Left renal pelvis (tissue), 4 donors: ENCODE data around the gene MFGE8. TPM values are rescaled to one million over a fixed set of nuclear protein-coding genes. Genes with fewer than 3 reads are reported as not detected.

Experiments used
- DNase-seq, 4 donors: peaks; one replicate each; pipeline ENCODE4 v3.0.0-alpha.2; 2013; ENCODE audit warnings: low read depth in 4 of 4, low spot score in 3 of 4
- polyA plus RNA-seq, 4 donors: library from polyadenylated mRNA; unstranded; fragments of 120-200 nt; gene quantifications; one replicate each; pipeline ENCODE4 v1.2.1, GENCODE V29; 2013; ENCODE audit not compliant: insufficient read length in 4 of 4

Gene MFGE8
- polyA plus RNA-seq, 4 donors = 95.4 to 267 (median 137) TPM

DNA sequence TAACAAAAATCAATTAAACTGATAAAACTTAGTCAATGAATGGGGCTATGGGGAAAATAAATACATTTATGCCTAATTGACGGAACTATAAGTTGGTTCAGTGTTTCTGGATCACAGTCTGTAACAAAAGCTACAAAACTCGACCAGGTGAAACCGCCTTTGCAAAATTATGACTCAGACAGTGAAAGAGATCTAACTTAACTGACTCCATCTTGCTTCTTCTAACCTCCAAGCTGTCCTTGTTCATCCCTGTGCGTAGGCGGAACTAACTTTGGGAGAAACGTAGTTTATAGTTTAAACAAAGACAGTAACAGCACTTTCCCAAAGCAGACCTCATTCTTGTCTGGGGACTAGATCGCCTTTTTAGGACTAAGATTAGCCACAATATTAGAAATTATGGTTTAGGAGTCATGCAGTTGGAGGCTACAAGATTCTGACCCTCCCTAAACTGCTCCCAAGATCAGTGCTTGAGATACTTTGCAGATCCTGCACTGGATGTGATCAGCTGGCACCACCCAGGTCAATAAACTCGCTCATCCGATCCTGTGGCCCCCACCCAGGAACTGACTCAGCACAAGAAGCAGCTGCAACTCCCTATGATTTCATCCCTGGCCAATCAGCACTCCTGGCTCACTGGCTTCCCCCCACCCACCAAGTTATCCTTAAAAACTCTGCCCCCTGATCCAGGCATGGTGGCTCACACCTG lies 7.2 kb upstream of the MFGE8 start:
- no peak for DNase-seq

DNA sequence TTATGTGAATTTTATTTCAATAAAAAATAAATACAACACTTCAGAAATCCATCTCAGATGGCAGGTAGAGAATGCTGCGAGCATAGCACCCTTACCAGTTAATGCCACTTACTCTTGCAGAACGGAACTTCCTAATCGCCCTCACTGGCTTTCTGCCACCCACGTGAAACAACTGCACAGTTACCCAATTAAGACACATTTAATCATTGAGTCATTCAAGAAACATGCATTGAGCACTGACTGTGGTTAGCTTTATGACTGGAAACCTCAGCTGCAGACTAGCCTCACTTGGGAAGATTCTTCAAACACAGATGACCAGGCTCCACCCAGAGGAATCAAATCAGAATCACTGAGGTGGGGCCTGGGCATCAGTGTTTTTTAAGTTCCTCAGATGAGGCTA lies 5.6 kb upstream of the MFGE8 start:
- no peak for DNase-seq

DNA sequence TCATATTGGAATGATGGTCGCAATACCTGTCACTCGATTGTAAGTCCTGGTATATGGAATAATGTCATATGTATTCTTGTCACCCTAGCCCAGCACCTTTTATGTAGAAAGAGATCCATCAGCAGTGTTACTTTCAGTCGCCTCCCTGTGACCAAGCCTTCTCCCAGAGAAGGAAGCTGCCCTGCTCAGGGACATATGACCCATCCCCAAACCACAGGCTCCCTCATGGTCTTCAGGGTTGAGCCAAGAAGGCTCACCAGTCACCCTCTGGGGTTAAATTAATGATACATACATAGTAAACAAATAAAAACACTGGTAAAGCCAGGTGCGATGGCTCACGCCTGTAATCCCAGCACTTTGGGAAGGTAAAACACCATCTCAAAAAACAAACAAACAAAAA lies 4.6 kb upstream of the MFGE8 start:
- DNase-seq = no peak

DNA sequence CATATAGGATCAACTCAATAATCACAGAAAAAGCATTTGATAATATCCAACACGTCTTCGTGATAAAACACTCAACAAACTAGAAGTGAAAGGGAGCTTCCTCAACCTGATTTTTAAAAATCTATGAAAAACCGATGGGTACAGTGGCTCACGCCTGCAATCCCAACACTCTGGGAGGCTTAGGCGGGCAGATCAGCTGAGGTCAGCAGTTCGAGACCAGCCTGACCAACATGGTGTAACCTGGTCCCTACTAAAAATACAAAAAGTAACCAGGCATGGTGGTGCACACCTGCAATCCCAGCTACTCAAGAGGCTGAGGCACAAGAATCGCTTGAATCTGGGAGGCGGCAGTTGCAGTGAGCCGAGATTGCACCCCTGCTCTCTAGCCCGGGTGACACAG lies 2.2 kb upstream of the MFGE8 start:
- DNase-seq = no peak

DNA sequence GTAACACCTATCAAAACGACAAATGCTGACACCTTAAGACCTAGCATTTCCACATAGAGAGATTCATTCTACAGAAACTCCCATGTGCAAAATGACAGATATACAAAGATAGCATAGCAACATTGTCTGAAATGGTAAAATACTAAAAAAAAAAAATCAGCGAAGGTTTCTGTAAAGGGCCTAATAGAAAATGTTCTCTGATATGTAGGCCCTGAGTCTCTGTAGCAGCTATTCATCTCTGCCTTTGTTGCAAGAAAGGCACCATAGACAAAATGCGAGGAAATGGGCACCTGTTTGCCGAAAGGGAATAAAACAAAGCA lies 631 bp upstream of the MFGE8 start:
- DNase-seq = no peak

DNA sequence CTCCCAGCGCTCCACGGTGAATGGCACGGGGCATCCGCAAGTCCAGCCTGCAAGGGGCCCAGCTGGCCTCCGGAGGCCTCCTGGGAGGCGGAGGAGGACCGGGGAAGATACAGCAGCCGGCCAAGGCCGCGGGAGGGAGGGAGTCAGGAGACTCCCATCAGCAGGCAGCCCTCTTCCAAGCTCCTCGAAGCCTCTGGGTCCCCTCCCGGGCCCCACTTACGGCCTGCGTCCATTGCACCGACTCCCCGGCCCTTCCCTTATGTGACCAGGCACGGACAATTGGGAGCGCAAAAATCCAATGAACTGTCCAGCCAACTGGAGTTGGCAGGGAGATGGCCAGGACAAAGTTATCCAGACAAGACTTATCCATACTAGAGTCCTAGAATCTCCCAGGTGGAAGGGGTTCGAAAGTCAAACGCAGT lies 668 bp downstream of the MFGE8 start:
- DNase-seq = no peak

DNA sequence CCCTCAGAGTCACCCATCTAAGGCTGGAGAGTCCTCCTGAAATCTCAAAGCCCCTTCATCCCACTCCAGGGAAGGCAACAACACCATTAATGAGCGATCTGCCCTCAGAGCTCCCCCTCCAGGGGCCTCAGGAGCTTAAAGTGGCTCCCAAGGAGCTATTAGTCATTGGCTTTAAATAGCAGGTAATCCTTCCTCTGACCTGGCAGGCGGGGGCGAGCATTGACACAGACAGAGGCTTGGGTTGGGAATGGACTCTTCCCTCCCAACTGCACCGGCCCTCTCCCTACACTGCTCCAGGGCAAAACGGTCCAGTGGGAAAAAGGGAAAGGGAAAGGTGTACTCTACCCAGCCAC lies 1.4 kb downstream of the MFGE8 start:
- DNase-seq = no peak

DNA sequence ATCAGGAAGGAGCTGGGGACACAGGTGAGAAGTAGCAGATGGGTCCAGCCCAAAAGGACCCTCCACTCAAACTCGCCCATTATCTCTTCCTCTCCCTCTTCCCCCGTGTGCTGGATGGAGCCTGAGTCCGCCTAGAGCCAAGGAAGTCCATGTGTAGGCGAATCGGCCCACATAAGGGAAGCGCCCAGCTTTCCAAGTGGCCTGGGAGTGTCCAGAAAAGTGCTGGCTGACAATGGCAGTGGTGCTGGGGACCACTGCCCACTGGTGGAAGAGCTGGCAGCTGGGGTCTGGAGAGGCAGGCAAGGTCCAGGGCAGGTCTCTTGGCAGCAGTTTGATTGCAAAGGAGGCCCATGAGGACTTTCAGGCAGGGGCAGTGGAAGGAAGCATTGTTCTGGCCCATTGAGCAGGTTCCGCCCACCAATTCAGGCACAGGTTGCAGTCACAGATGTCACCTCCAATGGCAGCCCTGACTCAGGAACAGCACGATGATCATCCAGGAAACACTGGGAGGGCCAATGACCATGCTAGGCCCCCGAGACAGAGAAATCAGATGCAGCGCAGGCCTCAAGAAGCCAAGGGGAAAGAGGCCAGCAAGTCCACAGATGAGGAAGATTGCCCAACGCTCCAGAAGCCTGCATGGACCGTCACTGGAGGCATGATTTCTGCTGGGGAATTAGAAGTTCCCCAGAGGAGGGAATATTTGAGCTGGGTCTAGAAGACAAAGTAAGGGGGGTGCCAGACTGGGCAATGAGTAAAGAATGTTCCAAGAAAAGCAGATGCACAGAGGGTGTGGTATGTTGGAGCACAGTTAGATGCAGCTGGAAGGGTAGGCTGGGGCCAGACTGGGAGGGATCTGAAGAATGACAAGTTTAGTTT lies 3.0 kb downstream of the MFGE8 start:
- no peak for DNase-seq

DNA sequence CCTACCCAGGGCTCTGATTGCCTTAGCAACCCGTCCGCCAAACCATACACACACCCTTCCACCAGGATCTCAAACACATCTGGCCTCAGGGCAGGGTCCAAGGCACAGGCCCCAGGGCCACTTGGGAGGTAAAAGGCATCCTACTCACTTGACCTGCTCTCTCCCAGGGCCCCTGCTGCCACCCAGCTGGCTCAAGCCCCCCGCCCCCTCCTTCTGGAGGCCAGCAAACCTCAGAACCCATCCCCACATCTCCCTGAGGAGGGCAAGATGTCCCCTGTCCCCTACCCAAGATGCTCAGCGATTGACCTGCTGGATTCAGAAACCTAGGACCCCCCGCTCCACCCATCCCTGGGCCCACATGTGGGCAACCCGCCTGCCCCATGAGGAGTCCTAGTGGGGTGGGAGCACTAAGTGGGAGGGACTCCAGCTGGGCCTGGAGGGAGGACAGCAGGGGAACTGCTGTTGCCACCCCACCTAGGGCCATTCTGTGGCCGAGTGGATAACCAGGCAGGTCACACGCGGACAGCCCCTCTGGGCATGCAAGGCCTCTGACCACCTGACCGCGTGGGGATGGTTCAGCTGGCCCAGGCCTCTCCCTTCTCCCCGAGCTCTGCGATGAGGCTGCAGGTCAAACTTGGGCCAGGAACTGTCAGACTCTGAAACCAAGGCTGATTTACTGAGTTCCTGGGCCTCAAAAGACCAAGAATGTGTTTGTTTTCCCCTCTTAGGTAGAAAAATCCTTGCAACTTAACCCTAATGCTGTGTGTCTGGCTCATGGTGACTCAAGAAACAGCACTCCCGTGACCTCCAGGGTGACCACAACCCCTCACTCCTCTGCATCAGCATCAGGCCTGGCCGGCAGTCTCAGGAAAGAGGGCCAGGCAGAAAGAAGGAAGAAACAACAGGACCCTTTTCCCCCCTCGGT lies 4.2 kb downstream of the MFGE8 start:
- DNase-seq = no peak

DNA sequence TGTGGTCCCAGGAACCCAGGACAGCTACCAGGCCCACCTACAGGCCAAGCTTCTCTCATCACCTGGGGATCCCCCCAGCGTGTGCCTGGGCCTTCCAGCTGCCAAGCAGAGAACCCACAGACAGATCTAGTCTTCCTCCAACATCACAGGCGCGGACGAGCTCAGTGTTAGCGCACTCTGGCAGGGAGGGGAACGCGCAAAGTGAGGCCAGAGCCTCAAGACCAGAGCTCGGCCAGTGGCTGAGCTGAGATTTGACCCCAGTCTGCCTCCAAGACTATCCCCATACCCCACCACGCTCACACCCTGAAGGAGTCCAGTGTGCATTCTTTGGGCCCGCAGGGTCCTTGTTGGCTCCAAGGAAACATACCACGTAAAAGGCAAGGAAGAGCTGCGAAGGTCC lies 5.1 kb downstream of the MFGE8 start:
- no peak for DNase-seq

DNA sequence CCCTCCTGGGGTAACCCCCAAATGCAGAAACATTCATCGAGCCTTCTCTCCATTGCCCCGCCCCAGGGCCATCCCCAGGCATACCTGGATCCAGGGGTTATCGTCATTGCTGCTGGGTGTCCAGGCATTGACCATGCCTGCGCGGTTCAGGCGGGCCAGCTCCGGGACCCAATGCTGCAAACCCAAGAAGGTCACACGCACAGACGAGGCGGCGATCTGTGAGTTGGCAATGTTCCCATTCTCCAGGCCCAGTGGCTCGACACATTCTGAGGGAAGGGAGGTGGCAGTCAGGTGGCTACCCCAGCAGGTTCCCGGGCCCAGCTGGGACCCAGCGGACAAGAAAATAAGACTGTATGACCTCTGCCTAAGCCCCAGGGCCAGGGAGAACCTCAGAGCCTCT lies 6.1 kb downstream of the MFGE8 start:
- DNase-seq = no peak

DNA sequence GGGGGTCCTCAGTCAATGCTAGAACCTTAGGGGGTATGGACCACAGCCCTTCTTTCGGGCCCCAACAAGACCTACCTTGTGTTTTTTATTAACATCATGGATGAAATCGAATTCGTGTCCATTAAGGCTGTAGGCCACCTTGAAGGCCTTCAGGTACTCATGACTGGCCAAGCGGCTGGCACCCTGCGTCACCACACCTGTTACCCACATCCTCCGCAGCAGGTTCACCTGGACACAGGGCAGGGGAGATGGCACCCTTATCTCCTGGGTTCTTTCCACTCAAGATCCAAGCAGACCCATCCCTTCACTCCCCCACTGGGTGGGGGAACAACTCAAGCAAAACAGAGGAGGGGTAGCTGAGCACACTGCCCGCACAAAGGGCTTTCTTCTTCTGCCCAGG lies 6.6 kb downstream of the MFGE8 start:
- no peak for DNase-seq

DNA sequence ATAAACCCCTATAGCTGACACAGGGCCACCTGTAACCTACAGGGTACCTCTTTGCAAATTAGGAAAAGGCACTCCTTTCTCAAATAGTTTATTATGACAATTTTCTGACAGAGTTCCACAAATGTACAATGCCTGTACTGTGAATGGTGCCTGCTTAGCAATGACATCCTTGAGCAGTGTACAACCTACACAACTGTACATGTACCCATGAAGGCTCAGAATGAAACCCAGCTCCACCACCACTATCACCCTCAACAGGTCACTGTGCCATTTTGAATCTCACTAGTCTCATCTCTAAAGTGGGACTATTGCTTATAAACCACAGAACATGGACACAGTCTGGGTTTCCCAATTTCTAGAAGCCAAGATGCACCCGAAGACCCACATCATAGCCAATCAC lies 7.0 kb downstream of the MFGE8 start:
- DNase-seq = no peak

DNA sequence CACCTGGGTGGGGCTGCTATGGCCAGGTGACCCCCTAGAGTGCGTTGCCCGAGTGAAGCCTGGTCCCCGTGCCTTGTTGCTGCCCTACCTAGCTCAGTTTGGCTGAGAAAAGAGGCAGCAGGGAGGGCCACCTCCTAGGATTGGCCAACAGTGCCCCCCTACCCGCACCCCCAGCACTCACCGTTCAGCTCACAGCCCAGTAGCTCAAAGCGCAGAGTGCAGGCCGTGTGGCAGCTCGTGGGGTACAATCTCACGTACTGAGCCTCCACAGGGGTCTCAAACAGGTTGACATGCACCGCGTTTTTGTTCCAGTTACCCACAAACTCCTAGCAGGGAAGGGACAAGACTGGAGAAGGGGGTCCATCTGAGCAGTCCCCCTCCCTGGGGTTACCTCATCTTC lies 7.6 kb downstream of the MFGE8 start:
- DNase-seq = no peak

DNA sequence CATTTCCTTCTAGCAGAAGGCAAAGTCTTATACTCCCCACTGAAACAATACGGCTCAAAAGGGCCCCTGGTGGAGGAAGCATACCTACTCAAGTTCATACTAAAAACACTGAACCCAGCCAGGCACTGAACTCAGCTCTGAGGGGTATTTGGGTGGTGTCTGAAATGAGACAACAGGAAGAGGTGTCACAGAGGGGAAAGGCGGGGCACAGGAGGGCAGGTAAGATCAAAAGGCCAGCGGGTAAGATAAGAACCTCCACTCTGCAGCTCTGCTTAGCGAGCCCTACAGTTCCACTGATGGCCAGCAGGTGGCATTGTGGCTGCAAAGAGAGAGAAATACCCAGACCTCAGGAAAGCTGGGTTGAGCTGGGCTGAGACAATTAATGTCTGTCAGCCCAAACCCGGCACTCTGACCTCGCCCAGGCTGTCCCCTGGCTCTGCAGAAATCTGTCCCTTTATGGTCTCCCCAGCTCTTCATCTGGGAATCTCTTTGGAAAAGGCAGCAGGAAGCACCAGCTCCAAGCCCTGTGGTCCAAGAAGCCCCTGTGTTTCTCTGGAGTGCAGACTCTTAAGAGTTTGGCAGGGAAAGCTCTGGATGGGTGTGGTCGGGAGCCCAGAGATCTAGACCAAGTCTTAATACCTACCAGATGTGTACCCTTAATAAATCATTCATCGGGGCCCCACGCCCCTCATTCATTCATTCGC lies 8.4 kb downstream of the MFGE8 start:
- no peak for DNase-seq

DNA sequence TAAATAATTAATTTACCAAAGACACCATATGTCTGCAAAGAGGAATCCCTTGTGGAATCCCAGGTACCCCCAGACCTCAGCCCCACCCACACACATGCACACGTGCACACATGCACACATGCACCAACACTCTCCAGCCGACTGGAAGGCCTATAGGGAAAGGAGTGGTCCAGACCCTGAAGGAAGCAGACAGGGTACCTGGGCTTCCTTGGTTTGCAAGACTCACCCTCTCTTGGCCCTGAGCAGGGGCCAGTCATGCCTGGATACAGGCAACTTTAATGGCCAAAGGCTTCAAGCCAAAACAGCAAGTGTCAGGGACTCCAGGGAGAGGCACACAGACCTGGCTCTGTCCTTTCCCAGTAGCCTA lies 8.9 kb downstream of the MFGE8 start:
- no peak for DNase-seq

DNA sequence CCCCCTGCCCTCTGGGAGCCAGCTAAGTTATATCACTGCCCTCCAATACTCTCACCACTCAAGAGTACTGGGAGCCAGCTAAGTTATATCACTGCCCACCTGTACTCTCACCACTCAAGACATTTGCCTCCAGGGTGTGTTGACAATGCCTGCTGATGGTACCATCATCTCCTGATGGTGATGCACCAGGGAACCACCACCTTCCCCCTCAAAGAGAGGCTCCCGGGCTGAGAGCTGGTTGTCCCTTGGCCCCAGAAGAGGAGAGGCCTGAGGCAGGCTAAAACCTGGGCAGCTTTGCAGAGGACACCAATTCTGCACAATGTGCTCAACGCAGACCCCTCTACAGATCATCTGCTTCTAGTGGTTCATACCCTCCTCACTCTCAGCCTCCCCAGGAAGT lies 10.3 kb downstream of the MFGE8 start:
- DNase-seq = no peak

DNA sequence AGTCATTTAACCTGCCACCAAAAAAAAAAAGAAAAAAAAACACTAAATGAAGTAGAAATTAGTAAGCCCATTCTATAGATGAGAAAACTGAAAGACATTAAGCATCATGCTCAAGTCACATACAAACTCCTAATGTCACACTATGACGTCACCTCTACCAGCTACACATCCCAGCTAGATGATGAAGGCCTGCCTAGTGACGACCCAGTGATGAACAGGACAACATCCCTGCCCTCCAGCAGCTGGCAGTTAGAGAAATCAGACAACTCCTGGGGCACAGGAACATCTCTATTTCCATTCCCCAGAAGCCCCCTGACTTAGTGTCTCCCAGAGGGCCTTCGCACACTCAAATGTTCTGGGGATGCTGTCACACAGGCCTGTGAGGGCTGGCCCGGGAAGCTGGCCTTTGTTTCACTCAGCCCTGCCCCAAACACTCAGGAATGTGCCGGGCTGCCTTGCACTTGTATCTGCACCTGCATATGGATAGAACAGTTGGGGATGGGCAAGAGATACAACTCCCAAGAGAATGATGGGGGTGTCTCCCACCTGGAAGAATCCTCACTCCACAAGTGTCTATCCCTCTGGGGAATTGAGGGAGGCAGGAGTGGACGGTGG lies 10.9 kb downstream of the MFGE8 start:
- DNase-seq = no peak

DNA sequence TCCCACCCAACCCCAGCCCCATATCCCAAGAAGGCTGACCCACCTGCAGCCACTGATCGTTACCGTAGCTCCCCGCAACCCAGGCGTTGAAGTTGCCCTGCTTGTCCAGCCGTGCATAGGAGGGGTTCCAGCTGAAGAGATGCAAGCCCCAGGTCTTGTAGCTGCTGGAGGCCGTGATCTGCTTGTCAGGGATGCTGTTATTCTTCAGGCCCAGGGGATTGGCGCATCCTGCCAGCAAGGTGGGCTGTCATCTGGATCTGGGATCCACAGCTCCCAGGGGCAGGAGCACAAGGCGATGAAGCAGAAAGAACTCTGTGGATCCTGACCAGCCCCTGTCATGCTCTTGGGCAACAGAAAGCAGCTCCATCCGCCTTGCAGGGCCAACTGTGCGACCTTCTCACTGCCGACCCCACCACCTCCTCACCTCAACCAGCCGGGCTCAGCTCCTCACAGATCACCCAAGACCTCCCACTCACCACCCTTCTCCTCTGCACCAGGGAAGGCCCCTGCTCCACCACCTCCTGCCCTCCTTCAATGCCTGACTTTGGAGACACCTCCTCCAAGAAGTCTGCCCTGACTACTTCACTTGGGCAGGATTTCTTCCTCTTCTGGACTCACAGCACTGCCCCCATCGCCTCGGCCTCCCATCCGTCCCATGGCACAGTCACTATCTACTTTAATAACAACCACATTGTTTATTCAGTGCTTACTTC lies 11.5 kb downstream of the MFGE8 start:
- no peak for DNase-seq

DNA sequence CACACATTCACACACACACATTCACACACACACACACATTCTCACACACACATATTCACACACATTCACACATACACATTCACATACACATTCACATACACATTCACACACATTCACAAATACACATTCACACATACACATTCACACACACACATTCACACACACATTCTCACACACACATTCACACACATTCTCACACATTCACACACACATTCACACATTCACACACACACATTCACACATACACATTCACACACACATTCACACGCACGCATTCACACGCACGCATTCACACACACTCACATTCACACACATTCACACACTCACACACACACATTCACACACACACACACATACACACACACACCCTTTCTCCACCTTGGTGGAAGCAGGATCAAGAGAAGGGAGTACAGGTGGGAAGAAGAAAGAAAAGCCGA lies 12.2 kb downstream of the MFGE8 start:
- no peak for DNase-seq
